Spleen (tissue), 7 donors: ENCODE results near the gene KCNE4.

ENCODE experiments used
- POLR2A ChIP-seq, 3 donors: fragments of 450-650 bp; IDR thresholded peaks; one replicate each; pipeline ENCODE4 v1.5.1; 2017; ENCODE audit warnings: antibody characterized with exemption in 3 of 3, mild to moderate bottlenecking in 1 of 3
- TF ChIP-seq, protein P1 (sequence below), 11 experiments: fragments of 200-600 bp in 7 of 11; fragments of 450-650 bp in 4 of 11; sonication (generic) in 4 of 11; IDR thresholded peaks in 8 of 11; conservative IDR thresholded peaks in 3 of 11; 1 replicate in 7 of 11; 2 replicates in 4 of 11; pipeline versions ENCODE4 v1.4.0 to v1.8.0; 2016 to 2021; ENCODE audit warnings: antibody characterized with exemption in 11 of 11, inconsistent platforms in 4 of 11, mild to moderate bottlenecking in 1 of 11
- donor health status: DM: no; HTN: no; CAD: no; lungs with moderate emphysema.
- donor health status: DM: no; HTN: no; CAD: no.
- donor health status: DM: no; HTN: no; CAD: no.

DNA sequence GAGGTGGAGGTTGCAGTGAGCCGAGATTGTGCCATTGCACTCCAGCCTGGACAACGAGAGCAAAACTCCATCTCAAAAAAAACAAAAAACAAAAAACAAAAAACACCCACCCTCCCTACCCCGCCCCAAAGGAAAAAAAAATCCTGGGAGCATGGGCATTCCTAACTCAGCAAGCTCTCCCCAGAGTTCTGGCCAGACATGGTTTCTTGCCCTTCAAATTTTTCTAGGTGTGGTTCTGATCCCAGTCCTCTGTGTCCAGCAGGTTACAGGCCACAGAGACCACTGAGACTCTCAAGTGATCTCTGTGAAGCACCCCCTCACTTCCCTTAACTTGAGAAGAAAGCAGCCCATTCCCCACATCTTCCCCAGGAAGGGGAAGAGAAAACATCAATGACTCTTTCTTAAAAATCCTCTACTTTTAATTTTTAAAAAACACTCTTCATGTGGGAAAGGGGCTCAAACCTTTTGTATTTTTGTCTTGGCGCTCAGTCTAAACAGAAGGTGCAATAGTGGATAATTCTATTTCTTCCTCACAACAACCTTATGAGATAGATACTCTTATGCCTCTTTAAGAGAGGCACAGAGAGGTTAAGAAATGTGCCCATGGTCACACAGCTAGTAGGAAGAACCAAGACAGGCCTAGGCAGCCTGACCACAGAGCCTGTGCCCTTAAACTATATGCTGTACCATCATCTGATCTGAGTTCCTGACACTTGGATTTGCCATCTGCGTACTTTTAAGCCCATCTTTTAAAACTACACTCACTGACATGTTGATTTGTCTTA is 6.9 kb upstream of the KCNE4 start:
- TF ChIP-seq, protein P1, sequence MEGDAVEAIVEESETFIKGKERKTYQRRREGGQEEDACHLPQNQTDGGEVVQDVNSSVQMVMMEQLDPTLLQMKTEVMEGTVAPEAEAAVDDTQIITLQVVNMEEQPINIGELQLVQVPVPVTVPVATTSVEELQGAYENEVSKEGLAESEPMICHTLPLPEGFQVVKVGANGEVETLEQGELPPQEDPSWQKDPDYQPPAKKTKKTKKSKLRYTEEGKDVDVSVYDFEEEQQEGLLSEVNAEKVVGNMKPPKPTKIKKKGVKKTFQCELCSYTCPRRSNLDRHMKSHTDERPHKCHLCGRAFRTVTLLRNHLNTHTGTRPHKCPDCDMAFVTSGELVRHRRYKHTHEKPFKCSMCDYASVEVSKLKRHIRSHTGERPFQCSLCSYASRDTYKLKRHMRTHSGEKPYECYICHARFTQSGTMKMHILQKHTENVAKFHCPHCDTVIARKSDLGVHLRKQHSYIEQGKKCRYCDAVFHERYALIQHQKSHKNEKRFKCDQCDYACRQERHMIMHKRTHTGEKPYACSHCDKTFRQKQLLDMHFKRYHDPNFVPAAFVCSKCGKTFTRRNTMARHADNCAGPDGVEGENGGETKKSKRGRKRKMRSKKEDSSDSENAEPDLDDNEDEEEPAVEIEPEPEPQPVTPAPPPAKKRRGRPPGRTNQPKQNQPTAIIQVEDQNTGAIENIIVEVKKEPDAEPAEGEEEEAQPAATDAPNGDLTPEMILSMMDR (IDR thresholded peaks at IDR 0.05 in 8 of 11, conservative IDR thresholded peaks at IDR 0.05 in 3 of 11): no peak
- no peak for TF ChIP-seq POLR2A (IDR thresholded peaks at IDR 0.05)
